Ammon's horn (tissue), 1 donor: Measurements from ENCODE around the gene LIN7C.
"Not testable (repeated sequence)": the region's sequence is repeated elsewhere in the genome, so short reads cannot be mapped to it uniquely, and the experiment has no call there.

Source experiments
- DNase-seq: peaks from one replicate; pipeline ENCODE4 v3.0.0-alpha.2; 2016; ENCODE audit warnings: low spot score

LIN7C gene

GRCh38 chr11:27506200-27507182 lies at the start of gene LIN7C:
Gene LIN7C (minus strand): TSS chr11:27506769. CDS start chr11:27506752, 17 bp downstream.
- peak; percentile 96 for DNase-seq

- DNase-seq: no peak
Observed at GRCh38 chr11:27555264-27555663, 48.7 kb upstream of the LIN7C start.

- peak; percentile 83 for DNase-seq
Observed at GRCh38 chr11:27553186-27553585, 46.6 kb upstream of the LIN7C start.

GRCh38 chr11:27552341-27552740 lies 45.8 kb upstream of the LIN7C start:
- DNase-seq: peak; percentile 32

- DNase-seq: no peak
Observed at GRCh38 chr11:27551127-27551526, 44.6 kb upstream of the LIN7C start.

GRCh38 chr11:27545946-27546345 lies 39.4 kb upstream of the LIN7C start:
- DNase-seq: peak; percentile 7

GRCh38 chr11:27545035-27545434 lies 38.5 kb upstream of the LIN7C start:
- no peak for DNase-seq

- no peak for DNase-seq
Observed at GRCh38 chr11:27541790-27542189, 35.2 kb upstream of the LIN7C start.

GRCh38 chr11:27540051-27540450 lies 33.5 kb upstream of the LIN7C start:
- no peak for DNase-seq

- DNase-seq: no peak
Observed at GRCh38 chr11:27535103-27535502, 28.5 kb upstream of the LIN7C start.

- peak; percentile 55 for DNase-seq
Observed at GRCh38 chr11:27532652-27533325, 26.2 kb upstream of the LIN7C start.

- no peak for DNase-seq
Observed at GRCh38 chr11:27528712-27529111, 22.1 kb upstream of the LIN7C start.

- no peak for DNase-seq
Observed at GRCh38 chr11:27526535-27526934, 20.0 kb upstream of the LIN7C start.

- no peak for DNase-seq
Observed at GRCh38 chr11:27525824-27526516, 19.4 kb upstream of the LIN7C start.

- DNase-seq: no peak
Observed at GRCh38 chr11:27524155-27524554, 17.6 kb upstream of the LIN7C start.

- no peak for DNase-seq
Observed at GRCh38 chr11:27520226-27520625, 13.7 kb upstream of the LIN7C start.

GRCh38 chr11:27518518-27518917 lies 11.9 kb upstream of the LIN7C start:
- DNase-seq: no peak

- not testable (repeated sequence) for DNase-seq
Observed at GRCh38 chr11:27517490-27517889, 10.9 kb upstream of the LIN7C start.

- peak; percentile 31 for DNase-seq
Observed at GRCh38 chr11:27514558-27514957, 8.0 kb upstream of the LIN7C start.

- peak; percentile 21 for DNase-seq
Observed at GRCh38 chr11:27514076-27514475, 7.5 kb upstream of the LIN7C start.

- no peak for DNase-seq
Observed at GRCh38 chr11:27513389-27513788, 6.8 kb upstream of the LIN7C start.

GRCh38 chr11:27512238-27512637 lies 5.7 kb upstream of the LIN7C start:
- DNase-seq: no peak
